HCT116 (cell line): ENCODE results near the gene STK36. TPM values are rescaled to one million over a fixed set of nuclear protein-coding genes. Genes with fewer than 3 reads are reported as not detected.
A peak's percentile ranks its signal among the peaks of the same experiment; 100 is the strongest.

ENCODE experiments used
- ATAC-seq: fragments of 200-7000 bp; cut with Tn5 transposase; 2 replicates; pipeline ENCODE4 v1.9.1; 2020; ENCODE audit warnings: mild to moderate bottlenecking, moderate library complexity
- BruUV-seq: library from RNA; stranded (reverse); fragments of 400-500 nt; replicated peaks from 2 replicates; lab custom pipeline; 2021; lab: Mats Ljungman, UMichigan
- CTCF ChIA-PET: fragments of 300-600 bp; sonication (Branson Sonifier 250); formaldehyde crosslinking; loops from one replicate; lab custom pipeline; 2021; ENCODE audit warnings: antibody characterized with exemption; lab: Charles Lee
- POLR2A ChIA-PET: fragments of 300-600, 350-600 bp; sonication (Branson Sonifier 250); formaldehyde crosslinking; loops from one replicate; lab custom pipeline; 2021; ENCODE audit warnings: antibody characterized with exemption; lab: Charles Lee
- RAD21 ChIA-PET, 2 experiments: fragments of 300-600 bp; sonication (Branson Sonifier 250); formaldehyde crosslinking; loops; one replicate each; lab custom pipeline; 2023; ENCODE audit warnings: low total read pairs in 2 of 2; ENCODE audit not compliant: uncharacterized antibody in 2 of 2, unreplicated experiment in 2 of 2, low non-redundant PET in 1 of 2; lab: Charles Lee
- DNase-seq: peaks from one replicate; pipeline ENCODE4 v3.0.0-alpha.2; 2010; ENCODE audit warnings: low read depth, low spot score
- H2AFZ ChIP-seq: fragments of 200-600 bp; shearing (Covaris generic), sonication (generic); 2 replicates; pipeline ENCODE4 v1.6.1; 2017; ENCODE audit warnings: low read depth, mixed run types, mixed read lengths, antibody characterized with exemption, low read length; ENCODE audit not compliant: poor library complexity, severe bottlenecking
- H3K27ac ChIP-seq: 2 replicates; pipeline ENCODE4 v1.5.1; 2012; ENCODE audit warnings: low read depth, low read length
- H3K27me3 ChIP-seq: fragments of 200-600 bp; sonication (generic); 2 replicates; pipeline ENCODE4 v1.6.1; 2016; ENCODE audit warnings: mixed run types, low read length, mixed read lengths; ENCODE audit not compliant: insufficient read depth
- H3K36me3 ChIP-seq, 2 experiments: fragments of 200-500 bp in 1 of 2; fragments of 200-600 bp in 1 of 2; sonication (Bioruptor generic) in 1 of 2; sonication (generic) in 1 of 2; 2 replicates each; pipeline versions ENCODE4 v1.5.1 to v1.6.1; 2014 to 2016; ENCODE audit warnings: low read length in 2 of 2, inconsistent platforms in 1 of 2, mixed read lengths in 1 of 2, mixed run types in 1 of 2; ENCODE audit not compliant: insufficient read depth in 2 of 2, control insufficient read depth in 1 of 2
- H3K4me1 ChIP-seq, 2 experiments: fragments of 200-600 bp in 1 of 2; sonication (generic) in 1 of 2; 2 replicates each; pipeline versions ENCODE4 v1.5.1 to v1.6.1; 2012 to 2017; ENCODE audit warnings: low read length in 2 of 2, inconsistent platforms in 1 of 2, mild to moderate bottlenecking in 1 of 2, mixed read lengths in 1 of 2, mixed run types in 1 of 2, moderate library complexity in 1 of 2; ENCODE audit not compliant: insufficient read depth in 2 of 2, control insufficient read depth in 1 of 2
- H3K4me2 ChIP-seq: fragments of 200-600 bp; sonication (generic); 2 replicates; pipeline ENCODE4 v1.6.1; 2017; ENCODE audit warnings: mixed run types, low read length, mixed read lengths
- H3K4me3 ChIP-seq, 2 experiments: fragments of 200-600 bp in 1 of 2; sonication (generic) in 1 of 2; replicated peaks in 1 of 2; 2 replicates each; pipeline ENCODE4 v1.5.1; 2011 to 2016; ENCODE audit warnings: low read length in 2 of 2, control low read depth in 1 of 2, low read depth in 1 of 2, mild to moderate bottlenecking in 1 of 2, mixed read lengths in 1 of 2, mixed run types in 1 of 2
- H3K79me2 ChIP-seq: fragments of 200-600 bp; sonication (generic); 2 replicates; pipeline ENCODE4 v1.6.1; 2017; ENCODE audit warnings: mild to moderate bottlenecking, mixed run types, low read length, moderate library complexity, mixed read lengths; ENCODE audit not compliant: insufficient read depth
- H3K9ac ChIP-seq: fragments of 200-600 bp; sonication (generic); 2 replicates; pipeline ENCODE4 v1.6.1; 2016; ENCODE audit warnings: low read length, mixed read lengths
- H3K9me2 ChIP-seq: fragments of 200-600 bp; sonication (generic), shearing (Covaris generic); 2 replicates; pipeline ENCODE4 v1.6.1; 2017; ENCODE audit warnings: mixed run types, mild to moderate bottlenecking, moderate library complexity; ENCODE audit not compliant: insufficient read depth
- H3K9me3 ChIP-seq, 2 experiments: fragments of 200-500 bp in 1 of 2; fragments of 200-600 bp in 1 of 2; sonication (Bioruptor generic) in 1 of 2; sonication (generic) in 1 of 2; 2 replicates each; pipeline ENCODE4 v1.6.1; 2014 to 2017; ENCODE audit warnings: low read length in 2 of 2, mixed read lengths in 2 of 2, inconsistent platforms in 1 of 2, low read depth in 1 of 2, mild to moderate bottlenecking in 1 of 2, mixed run types in 1 of 2, moderate library complexity in 1 of 2; ENCODE audit not compliant: control insufficient read depth in 1 of 2, insufficient read depth in 1 of 2
- H4K20me1 ChIP-seq: fragments of 200-600 bp; sonication (generic), shearing (Covaris generic); 2 replicates; pipeline ENCODE4 v1.6.1; 2017; ENCODE audit warnings: mixed run types, mild to moderate bottlenecking, moderate library complexity; ENCODE audit not compliant: insufficient read depth
- ATF3 ChIP-seq: IDR thresholded peaks from 2 replicates; pipeline ENCODE4 v1.6.1; 2012
- CBX3 ChIP-seq: IDR thresholded peaks from 2 replicates; pipeline ENCODE4 v1.6.1; 2012; ENCODE audit warnings: low read depth
- CEBPB ChIP-seq: IDR thresholded peaks from 2 replicates; pipeline ENCODE4 v1.6.1; 2012; ENCODE audit warnings: low read depth
- ELF1 ChIP-seq: IDR thresholded peaks from 2 replicates; pipeline ENCODE4 v1.6.1; 2012; ENCODE audit warnings: low read depth, borderline replicate concordance
- FOSL1 ChIP-seq: IDR thresholded peaks from 2 replicates; pipeline ENCODE4 v1.6.1; 2012; ENCODE audit warnings: low read depth
- JUND ChIP-seq: IDR thresholded peaks from 2 replicates; pipeline ENCODE4 v1.6.1; 2012
- MAX ChIP-seq: IDR thresholded peaks from 2 replicates; pipeline ENCODE4 v1.6.1; 2012
- POLR2A ChIP-seq: IDR thresholded peaks from 2 replicates; pipeline ENCODE4 v1.7.0; 2011; ENCODE audit warnings: borderline replicate concordance; ENCODE audit not compliant: insufficient read depth, insufficient read length; ENCODE audit errors: extremely low read depth
- POLR2AphosphoS5 ChIP-seq: IDR thresholded peaks from 2 replicates; pipeline ENCODE4 v1.6.1; 2011; ENCODE audit warnings: mild to moderate bottlenecking, low read depth, low read length, moderate library complexity
- RAD21 ChIP-seq: IDR thresholded peaks from 2 replicates; pipeline ENCODE4 v1.6.1; 2012; ENCODE audit warnings: low read depth, mild to moderate bottlenecking
- REST ChIP-seq: IDR thresholded peaks from 2 replicates; pipeline ENCODE4 v1.6.1; 2012; ENCODE audit warnings: low read depth
- SIN3A ChIP-seq: IDR thresholded peaks from 2 replicates; pipeline ENCODE4 v1.6.1; 2012; ENCODE audit warnings: low read depth
- SRF ChIP-seq: IDR thresholded peaks from 2 replicates; pipeline ENCODE4 v1.6.1; 2012; ENCODE audit warnings: low read depth
- TCF7L2 ChIP-seq: IDR thresholded peaks from 2 replicates; pipeline ENCODE4 v1.7.0; 2011; ENCODE audit warnings: borderline replicate concordance, inconsistent platforms; ENCODE audit not compliant: insufficient read depth, insufficient read length; ENCODE audit errors: extremely low read depth
- YY1 ChIP-seq: IDR thresholded peaks from 2 replicates; pipeline ENCODE4 v1.6.1; 2011; ENCODE audit warnings: low read length, low read depth, moderate library complexity, mild to moderate bottlenecking; ENCODE audit not compliant: insufficient replicate concordance; ENCODE audit errors: extremely low read depth
- ZFX ChIP-seq: fragments of 450-650 bp; IDR thresholded peaks from 2 replicates; pipeline ENCODE4 v1.6.1; 2017
- ZNF274 ChIP-seq: fragments of 200-500 bp; sonication (Bioruptor generic); IDR thresholded peaks from 2 replicates; pipeline ENCODE4 v1.6.1; 2014; ENCODE audit warnings: mild to moderate bottlenecking, low read depth, low read length, inconsistent platforms
- intact Hi-C: fragments of 100-400 bp; cut with micrococcal nuclease; formaldehyde crosslinking; loops from 2 replicates; pipeline ENCODE4 v1.10.0; 2022
- total RNA-seq: library from RNA; stranded (reverse); gene quantifications from one replicate; pipeline ENCODE4 v1.2.1, GENCODE V29; 2021; ENCODE audit not compliant: unreplicated experiment

STK36 gene
- total RNA-seq, 1 experiment from 2014 or later, result 45.5 TPM

GRCh38 chr2:218644721-218645120, 27.2 kb upstream of the STK36 start:
- Histone ChIP-seq H2AFZ (no peak overlapping the region), H3K9ac (no peak overlapping the region), H3K36me3 (peaks cover 40 to 60% of the 10 kb centered on the region in 2 experiments), H3K27ac (no peak overlapping the region), H3K4me2 (no peak overlapping the region), H4K20me1 (no peaks in the 10 kb centered on the region; the same call in 1 of the 2 replicates), H3K4me3 (no peak overlapping the region), H3K79me2 (peaks cover 21% of the 10 kb centered on the region; the same call in 1 of the 2 replicates), H3K4me1 (no peaks in the 10 kb centered on the region), H3K27me3 (no peaks in the 10 kb centered on the region), H3K9me3 (no peaks in the 10 kb centered on the region), H3K9me2 (no peaks in the 10 kb centered on the region)
- ChIA-PET RAD21 (no interaction called here), CTCF (no interaction called here), POLR2A (no interaction called here)
- TF ChIP-seq ATF3 (no peak), ZNF274 (no peak), CEBPB (no peak), RAD21 (no peak)
- BruUV-seq, result no TSS peak
- ATAC-seq, result peak; percentile 56
- DNase-seq, result no peak
- intact Hi-C loops, result no loop called here

- Histone ChIP-seq H3K9me2 (no peaks in the 10 kb centered on the region), H3K27ac (no peak overlapping the region), H3K27me3 (no peaks in the 10 kb centered on the region), H4K20me1 (no peaks in the 10 kb centered on the region; the same call in 1 of the 2 replicates), H3K79me2 (peaks cover 21% of the 10 kb centered on the region; the same call in 1 of the 2 replicates), H3K36me3 (peaks cover 42 to 60% of the 10 kb centered on the region in 2 experiments), H3K4me2 (no peak overlapping the region), H3K4me1 (no peaks in the 10 kb centered on the region), H3K4me3 (no peak overlapping the region), H2AFZ (no peak overlapping the region), H3K9ac (no peak overlapping the region), H3K9me3 (no peaks in the 10 kb centered on the region)
- DNase-seq, result no peak
- intact Hi-C loops, result no loop called here
- ChIA-PET POLR2A (no interaction called here), RAD21 (no interaction called here), CTCF (no interaction called here)
- BruUV-seq, result no TSS peak
- ATAC-seq, result no peak
- TF ChIP-seq MAX (no peak), REST (no peak), FOSL1 (no peak), POLR2AphosphoS5 (no peak), SIN3A (no peak), POLR2A (no peak), SRF (no peak), ZFX (no peak), YY1 (no peak), TCF7L2 (no peak), ELF1 (no peak), JUND (no peak), CBX3 (no peak), ZNF274 (no peak), RAD21 (no peak)
Observed at GRCh38 chr2:218645126-218645525, 26.8 kb upstream of the STK36 start.
